K562 (cell line): ENCODE results near the gene BRF1. TPM values are rescaled to one million over a fixed set of nuclear protein-coding genes. Genes with fewer than 3 reads are reported as not detected.

Source experiments
- ATAC-seq: fragments of 200-7000 bp; cut with Tn5 transposase; 3 replicates; pipeline ENCODE4 v1.9.1; 2020; ENCODE audit warnings: moderate library complexity
- BruUV-seq: library from RNA; stranded (reverse); fragments of 400-500 nt; replicated peaks from 2 replicates; lab custom pipeline; 2021; lab: Mats Ljungman, UMichigan
- CTCF ChIA-PET: fragments of 300-600 bp; formaldehyde crosslinking; extraction: SDS; loops from one replicate; lab custom pipeline; 2021; ENCODE audit warnings: low intra/inter-chr PET ratio; lab: Yijun Ruan, JAX
- POLR2A ChIA-PET: fragments of 300-600, 350-650 bp; sonication (Branson Sonifier 250); formaldehyde crosslinking; extraction: SDS; loops from one replicate; lab custom pipeline; 2021; ENCODE audit warnings: antibody characterized with exemption, inconsistent platforms; lab: Yijun Ruan, JAX
- DNase-seq, 4 experiments: peaks; one replicate each; pipeline versions ENCODE4 v3.0.0 to v3.0.0-alpha.2; 2011 to 2018; ENCODE audit warnings: low spot score in 3 of 4, mixed read lengths in 3 of 4; ENCODE audit errors: extremely low read depth in 1 of 4
- FAIRE-seq: peaks from 2 replicates; lab custom pipeline; 2011; peaks lifted over from hg19 to GRCh38; lab: Jason Lieb, UNC
- H2AFZ ChIP-seq: 2 replicates; pipeline ENCODE4 v1.6.0; 2011; ENCODE audit warnings: low read depth, low read length, control low read depth, inconsistent platforms
- H3K27ac ChIP-seq: fragments of 200-600 bp; 3 replicates; pipeline ENCODE4 v1.8.0; 2011; ENCODE audit warnings: low read depth, mild to moderate bottlenecking, control low read depth, inconsistent platforms, low read length, moderate library complexity, mixed read lengths; ENCODE audit errors: extremely low read depth
- H3K27me3 ChIP-seq, 2 experiments: fragments of 300-600 bp in 1 of 2; 2 replicates in 1 of 2; 3 replicates in 1 of 2; pipeline versions ENCODE4 v1.6.0 to v1.8.0; 2011; ENCODE audit warnings: inconsistent platforms in 2 of 2, low read length in 2 of 2, mild to moderate bottlenecking in 1 of 2, mixed read lengths in 1 of 2, moderate library complexity in 1 of 2; ENCODE audit not compliant: control insufficient read depth in 2 of 2, insufficient read depth in 2 of 2
- H3K36me3 ChIP-seq: fragments of 300-600 bp; 3 replicates; pipeline ENCODE4 v1.8.0; 2011; ENCODE audit warnings: mild to moderate bottlenecking, low read length, inconsistent platforms; ENCODE audit not compliant: control insufficient read depth, insufficient read depth
- H3K4me1 ChIP-seq, 2 experiments: fragments of 200-600 bp in 1 of 2; replicated peaks in 1 of 2; 2 replicates in 1 of 2; 3 replicates in 1 of 2; pipeline versions ENCODE4 v1.5.1 to v1.8.0; 2011; ENCODE audit warnings: inconsistent platforms in 2 of 2, low read length in 2 of 2, mild to moderate bottlenecking in 1 of 2, mixed read lengths in 1 of 2, moderate library complexity in 1 of 2; ENCODE audit not compliant: control insufficient read depth in 2 of 2, insufficient read depth in 2 of 2
- H3K4me2 ChIP-seq: 2 replicates; pipeline ENCODE4 v1.6.1; 2011; ENCODE audit warnings: low read length, control low read depth, inconsistent platforms, mixed read lengths; ENCODE audit not compliant: insufficient read depth
- H3K4me3 ChIP-seq: fragments of 200-600 bp; sonication (generic), shearing (Covaris generic); 2 replicates; pipeline ENCODE4 v1.5.1; 2016; ENCODE audit warnings: control low read depth, inconsistent platforms
- H3K79me2 ChIP-seq: fragments of 200-600 bp; 3 replicates; pipeline ENCODE4 v1.8.0; 2011; ENCODE audit warnings: low read length, inconsistent platforms; ENCODE audit not compliant: control insufficient read depth, insufficient read depth
- H3K9ac ChIP-seq, 2 experiments: 2 replicates each; pipeline versions ENCODE4 v1.6.0 to v1.6.1; 2011; ENCODE audit warnings: low read depth in 2 of 2, low read length in 2 of 2, control low read depth in 1 of 2, inconsistent platforms in 1 of 2, mild to moderate bottlenecking in 1 of 2, mixed read lengths in 1 of 2; ENCODE audit not compliant: insufficient read depth in 1 of 2
- H3K9me1 ChIP-seq: one replicate; pipeline ENCODE4 v1.6.0; 2011; ENCODE audit warnings: inconsistent platforms, mild to moderate bottlenecking, low read length, moderate library complexity; ENCODE audit not compliant: control insufficient read depth, insufficient read depth
- H3K9me3 ChIP-seq: replicated peaks from 2 replicates; pipeline ENCODE4 v1.5.1; 2011; ENCODE audit warnings: low read depth, low read length, inconsistent platforms; ENCODE audit not compliant: control insufficient read depth, insufficient read depth
- H4K20me1 ChIP-seq: replicated peaks from 2 replicates; pipeline ENCODE4 v1.6.1; 2011; ENCODE audit warnings: low read length, inconsistent platforms, mixed read lengths; ENCODE audit not compliant: control insufficient read depth, insufficient read depth
- NFATC3 ChIP-seq: fragments of 450-650 bp; IDR thresholded peaks from 2 replicates; pipeline ENCODE4 v1.6.1; 2017; ENCODE audit warnings: mild to moderate bottlenecking
- NFIX ChIP-seq: fragments of 250-450 bp; sonication (Bioruptor Pico); IDR thresholded peaks from 2 replicates; pipeline ENCODE4 v1.4.0; 2020; ENCODE audit warnings: low read depth, mild to moderate bottlenecking, moderate library complexity
- POLR3A ChIP-seq: IDR thresholded peaks from 2 replicates; pipeline ENCODE4 v1.6.1; 2011; ENCODE audit warnings: borderline replicate concordance, mild to moderate bottlenecking, moderate library complexity; ENCODE audit not compliant: insufficient read length, insufficient read depth; ENCODE audit errors: extremely low read depth
- RBM25 ChIP-seq: fragments of 200-400 bp; formaldehyde crosslinking; IDR thresholded peaks from 2 replicates; pipeline ENCODE4 v1.6.1; 2018; ENCODE audit warnings: low read length, low read depth, moderate library complexity; ENCODE audit not compliant: severe bottlenecking
- SPI1 ChIP-seq: IDR thresholded peaks from 2 replicates; pipeline ENCODE4 v1.6.1; 2011; ENCODE audit warnings: low read depth, low read length, control low read depth, borderline replicate concordance
- TRIM24 ChIP-seq, 2 experiments: fragments of 450-650 bp; IDR thresholded peaks; 2 replicates each; pipeline ENCODE4 v1.6.1; 2016
- ZNF134 ChIP-seq: fragments of 250-450 bp; sonication (Bioruptor Pico); conservative IDR thresholded peaks from 2 replicates; pipeline ENCODE4 v1.4.0; 2020
- ZNF511 ChIP-seq: sonication (generic); formaldehyde crosslinking; IDR thresholded peaks from 2 replicates; pipeline ENCODE4 v1.8.0; 2022; ENCODE audit warnings: mild to moderate bottlenecking, missing genetic modification reagents
- WGBS: fragments of 100-300 bp; shearing (Covaris generic); methylation state at CpG from one replicate; pipeline ENCODE4 v1.1.6; 2016; ENCODE audit warnings: low coverage, mixed read lengths; ENCODE audit not compliant: insufficient coverage; ENCODE audit errors: missing lambda C conversion rate; 5-methylcytosine and 5-hydroxymethylcytosine counted together
- in situ Hi-C: fragments of 300-500 bp; cut with MboI; formaldehyde crosslinking; loops from 4 replicates; pipeline ENCODE4 v1.15.0; 2018; ENCODE audit warnings: inconsistent platforms, mixed read lengths
- intact Hi-C: fragments of 100-400 bp; cut with micrococcal nuclease; formaldehyde crosslinking; loops from 2 replicates; pipeline ENCODE4 v1.14.2; 2022
- polyA plus RNA-seq, 8 experiments: library from polyadenylated mRNA; depleted of rRNA in 4 of 8; stranded (reverse) in 5 of 8; unstranded in 3 of 8; fragments of >200 nt; fragmentation: Nextera tagmentation in 2 of 8; fragmentation: Illumina TruSeq in 1 of 8; extraction: Ambion mirVana in 2 of 8; extraction: Trizol in 1 of 8; gene quantifications; 2 replicates each; pipeline versions ENCODE4 v1.2.1 to v1.2.3, GENCODE V29; 2011 to 2014; ENCODE audit warnings: inconsistent platforms in 1 of 8, missing spikeins in 1 of 8
- total RNA-seq, 7 experiments: library from RNA; depleted of rRNA in 6 of 7; stranded (reverse); fragments of >200 nt in 6 of 7; fragmentation: Illumina TruSeq in 2 of 7; extraction: Trizol in 2 of 7; gene quantifications; 2 replicates each; pipeline versions ENCODE4 v1.2.1 to v1.2.3, GENCODE V29; 2011 to 2021; ENCODE audit warnings: low replicate concordance in 1 of 7
- TF ChIP-seq, protein P1 (sequence below), 3 experiments: IDR thresholded peaks in 2 of 3; conservative IDR thresholded peaks in 1 of 3; 2 replicates each; pipeline ENCODE4 v1.5.1; 2011 to 2012; ENCODE audit warnings: low read length in 3 of 3, mild to moderate bottlenecking in 3 of 3, control low read depth in 2 of 3, improper control_type of control experiment in 1 of 3, inconsistent platforms in 1 of 3, low read depth in 1 of 3, mixed read lengths in 1 of 3, moderate library complexity in 1 of 3; ENCODE audit not compliant: insufficient read depth in 2 of 3
- TF ChIP-seq, protein P2 (sequence below), 2 experiments: fragments of 150-350 bp in 1 of 2; IDR thresholded peaks; 2 replicates each; pipeline ENCODE4 v1.6.1; 2012 to 2016; ENCODE audit warnings: low read depth in 2 of 2, low read length in 2 of 2, mild to moderate bottlenecking in 1 of 2, moderate library complexity in 1 of 2

Gene BRF1
- total and polyA plus RNA-seq, 9 of the 15 experiments (the other 6 are each of a cell fraction or from before 2014, with no cell fraction given), result 0.14 to 24.6 (median 8.2) TPM

GRCh38 chr14:105201156-105201924 lies 99.5 kb downstream of the BRF1 start:
- peaks cover 0 to 5% of the 10 kb centered on the region in 2 experiments; a peak in 1 of 5 replicates for H3K27me3 ChIP-seq
- no TSS peak for BruUV-seq
- 37% methylated on average over 13 of the region's 28 CpGs for WGBS
- intact Hi-C loops, result loop anchor here (5.0 kb wide), 1 partner anchor 81 kb away; no protein-coding TSS in a partner anchor
- H3K4me2 ChIP-seq, result no peak overlapping the region
- FAIRE-seq (no peak), ATAC-seq (no peak), DNase-seq (no peak)
- in situ Hi-C loops, result loop anchor here (5.0 kb wide), 1 partner anchor 66 kb away; no protein-coding TSS in a partner anchor
- H3K9ac ChIP-seq, result 0 out of 4 replicates have a peak overlapping the region, but pooled peaks of 1 of the 2 experiments have one; percentile 9
- no peaks in the 10 kb centered on the region for H3K36me3 ChIP-seq
- no peaks in the 10 kb centered on the region for H3K79me2 ChIP-seq
- H2AFZ ChIP-seq, result no peak overlapping the region
- no peak overlapping the region for H3K4me3 ChIP-seq
- no peaks in the 10 kb centered on the region for H3K9me3 ChIP-seq
- POLR2A ChIA-PET, result no interaction called here
- CTCF ChIA-PET, result interaction anchor here (1.3 kb wide), 1 partner anchor 151 kb away, joined by 3 read pairs; no protein-coding TSS in a partner anchor
- H3K4me1 ChIP-seq, result peaks cover 3 to 73% of the 10 kb centered on the region in 2 experiments; a peak in 3 of 5 replicates
- H3K9me1 ChIP-seq, result no peaks in the 10 kb centered on the region
- H4K20me1 ChIP-seq, result peaks cover 12% of the 10 kb centered on the region; the same call in 1 of the 2 replicates
- no peak overlapping the region for H3K27ac ChIP-seq
- no peak for TF ChIP-seq POLR3A
- no peak for TF ChIP-seq NFATC3
- TF ChIP-seq TRIM24 (IDR thresholded peaks at IDR 0.05), result no peak
- TF ChIP-seq SPI1, result no peak
- TF ChIP-seq RBM25, result no peak
- TF ChIP-seq ZNF511 (CRISPR knock-in tag), result no peak
- TF ChIP-seq ZNF134 (CRISPR knock-in tag), result no peak
- TF ChIP-seq, protein P1, sequence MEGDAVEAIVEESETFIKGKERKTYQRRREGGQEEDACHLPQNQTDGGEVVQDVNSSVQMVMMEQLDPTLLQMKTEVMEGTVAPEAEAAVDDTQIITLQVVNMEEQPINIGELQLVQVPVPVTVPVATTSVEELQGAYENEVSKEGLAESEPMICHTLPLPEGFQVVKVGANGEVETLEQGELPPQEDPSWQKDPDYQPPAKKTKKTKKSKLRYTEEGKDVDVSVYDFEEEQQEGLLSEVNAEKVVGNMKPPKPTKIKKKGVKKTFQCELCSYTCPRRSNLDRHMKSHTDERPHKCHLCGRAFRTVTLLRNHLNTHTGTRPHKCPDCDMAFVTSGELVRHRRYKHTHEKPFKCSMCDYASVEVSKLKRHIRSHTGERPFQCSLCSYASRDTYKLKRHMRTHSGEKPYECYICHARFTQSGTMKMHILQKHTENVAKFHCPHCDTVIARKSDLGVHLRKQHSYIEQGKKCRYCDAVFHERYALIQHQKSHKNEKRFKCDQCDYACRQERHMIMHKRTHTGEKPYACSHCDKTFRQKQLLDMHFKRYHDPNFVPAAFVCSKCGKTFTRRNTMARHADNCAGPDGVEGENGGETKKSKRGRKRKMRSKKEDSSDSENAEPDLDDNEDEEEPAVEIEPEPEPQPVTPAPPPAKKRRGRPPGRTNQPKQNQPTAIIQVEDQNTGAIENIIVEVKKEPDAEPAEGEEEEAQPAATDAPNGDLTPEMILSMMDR (IDR thresholded peaks at IDR 0.05 in 2 of 3, conservative IDR thresholded peaks at IDR 0.05 in 1 of 3; ENCODE audit: insufficient read depth in 2 of 3, low read depth in 1 of 3, low read length in 3 of 3), result no peak; a peak in 1 of 6 replicates
- TF ChIP-seq NFIX (CRISPR knock-in tag), result no peak
- TF ChIP-seq, protein P2, sequence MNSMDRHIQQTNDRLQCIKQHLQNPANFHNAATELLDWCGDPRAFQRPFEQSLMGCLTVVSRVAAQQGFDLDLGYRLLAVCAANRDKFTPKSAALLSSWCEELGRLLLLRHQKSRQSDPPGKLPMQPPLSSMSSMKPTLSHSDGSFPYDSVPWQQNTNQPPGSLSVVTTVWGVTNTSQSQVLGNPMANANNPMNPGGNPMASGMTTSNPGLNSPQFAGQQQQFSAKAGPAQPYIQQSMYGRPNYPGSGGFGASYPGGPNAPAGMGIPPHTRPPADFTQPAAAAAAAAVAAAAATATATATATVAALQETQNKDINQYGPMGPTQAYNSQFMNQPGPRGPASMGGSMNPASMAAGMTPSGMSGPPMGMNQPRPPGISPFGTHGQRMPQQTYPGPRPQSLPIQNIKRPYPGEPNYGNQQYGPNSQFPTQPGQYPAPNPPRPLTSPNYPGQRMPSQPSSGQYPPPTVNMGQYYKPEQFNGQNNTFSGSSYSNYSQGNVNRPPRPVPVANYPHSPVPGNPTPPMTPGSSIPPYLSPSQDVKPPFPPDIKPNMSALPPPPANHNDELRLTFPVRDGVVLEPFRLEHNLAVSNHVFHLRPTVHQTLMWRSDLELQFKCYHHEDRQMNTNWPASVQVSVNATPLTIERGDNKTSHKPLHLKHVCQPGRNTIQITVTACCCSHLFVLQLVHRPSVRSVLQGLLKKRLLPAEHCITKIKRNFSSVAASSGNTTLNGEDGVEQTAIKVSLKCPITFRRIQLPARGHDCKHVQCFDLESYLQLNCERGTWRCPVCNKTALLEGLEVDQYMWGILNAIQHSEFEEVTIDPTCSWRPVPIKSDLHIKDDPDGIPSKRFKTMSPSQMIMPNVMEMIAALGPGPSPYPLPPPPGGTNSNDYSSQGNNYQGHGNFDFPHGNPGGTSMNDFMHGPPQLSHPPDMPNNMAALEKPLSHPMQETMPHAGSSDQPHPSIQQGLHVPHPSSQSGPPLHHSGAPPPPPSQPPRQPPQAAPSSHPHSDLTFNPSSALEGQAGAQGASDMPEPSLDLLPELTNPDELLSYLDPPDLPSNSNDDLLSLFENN (IDR thresholded peaks at IDR 0.05; ENCODE audit: low read depth in 2 of 2, low read length in 2 of 2), result no peak
